Suprapubic skin (tissue), 4 donors: ENCODE results near the gene PCGF3. TPM values are rescaled to one million over a fixed set of nuclear protein-coding genes. Genes with fewer than 3 reads are reported as not detected.
A peak's percentile ranks its signal among the peaks of the same experiment; 100 is the strongest.

Experiments used
- DNase-seq, 2 donors: peaks; one replicate each; pipeline ENCODE4 v3.0.0-alpha.2; 2019; ENCODE audit warnings: low spot score in 2 of 2
- H3K27ac ChIP-seq: fragments of 200-600 bp; sonication (generic); one replicate; pipeline ENCODE4 v1.5.1; 2019
- H3K27me3 ChIP-seq: fragments of 200-600 bp; sonication (generic); one replicate; pipeline ENCODE4 v1.5.1; 2019
- H3K36me3 ChIP-seq: fragments of 200-600 bp; sonication (generic); one replicate; pipeline ENCODE4 v1.5.1; 2019
- H3K4me1 ChIP-seq: fragments of 200-600 bp; sonication (generic); one replicate; pipeline ENCODE4 v1.5.1; 2019
- H3K4me3 ChIP-seq: fragments of 200-600 bp; sonication (generic); one replicate; pipeline ENCODE4 v1.5.1; 2019; ENCODE audit warnings: mild to moderate bottlenecking
- H3K9me3 ChIP-seq: fragments of 200-600 bp; sonication (generic); one replicate; pipeline ENCODE4 v1.5.1; 2019
- EP300 ChIP-seq: sonication (generic); formaldehyde crosslinking; IDR thresholded peaks from one replicate; pipeline ENCODE4 v1.6.1; 2017; ENCODE audit warnings: antibody characterized with exemption
- POLR2A ChIP-seq, 2 donors: fragments of 450-650 bp; IDR thresholded peaks; one replicate each; pipeline ENCODE4 v1.6.1; 2017; ENCODE audit warnings: antibody characterized with exemption in 2 of 2, mild to moderate bottlenecking in 2 of 2, moderate library complexity in 2 of 2
- POLR2AphosphoS5 ChIP-seq, 3 donors: sonication (generic); formaldehyde crosslinking; IDR thresholded peaks; one replicate each; pipeline ENCODE4 v1.6.1; 2017; ENCODE audit warnings: antibody characterized with exemption in 3 of 3
- WGBS: methylation state at CpG from one replicate; pipeline ENCODE4 v1.1.5; 2018; 5-methylcytosine and 5-hydroxymethylcytosine counted together
- total RNA-seq, 4 donors: library from RNA; depleted of rRNA; stranded (reverse); fragments of >200 nt; gene quantifications; one replicate each; pipeline ENCODE4 v1.1.0, GENCODE V29; 2016
- TF ChIP-seq, protein P1 (sequence below), 2 donors: fragments of 200-600 bp in 1 of 2; fragments of 450-650 bp in 1 of 2; sonication (generic) in 1 of 2; IDR thresholded peaks; one replicate each; pipeline ENCODE4 v1.5.1; 2016 to 2019; ENCODE audit warnings: antibody characterized with exemption in 2 of 2, mild to moderate bottlenecking in 1 of 2, moderate library complexity in 1 of 2

PCGF3 gene
- total RNA-seq, 4 donors from 2014 or later: 59.7 to 152 (median 71.2) TPM

DNA sequence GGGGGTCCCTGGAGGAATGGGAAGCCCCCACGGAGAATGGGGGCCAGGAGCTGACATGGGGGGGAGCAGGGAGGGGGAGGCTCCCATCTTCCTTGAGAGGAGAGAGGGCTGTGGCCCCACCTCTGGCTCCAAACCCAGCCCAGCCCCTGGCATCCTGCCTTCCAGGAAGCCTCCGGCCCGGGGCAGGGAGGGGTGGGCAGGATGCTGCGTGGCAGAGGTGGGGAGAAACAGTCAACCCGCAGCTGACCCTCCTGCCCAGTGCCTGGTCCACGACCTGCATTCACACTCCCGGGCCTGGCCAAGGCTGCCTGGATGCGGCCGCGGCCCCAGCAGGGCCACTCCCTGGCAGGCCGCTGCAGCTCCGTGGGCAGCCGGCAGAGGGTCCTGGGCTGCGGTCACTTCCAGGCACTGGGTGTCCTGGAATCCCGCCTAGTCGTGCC is 81.2 kb downstream of the PCGF3 start:
- Histone ChIP-seq H3K27ac (peak overlapping the region; percentile 57), H3K4me1 (peaks cover 52% of the 10 kb centered on the region), H3K9me3 (no peaks in the 10 kb centered on the region), H3K36me3 (no peaks in the 10 kb centered on the region), H3K4me3 (peak overlapping the region; percentile 41), H3K27me3 (peaks cover 59% of the 10 kb centered on the region)
- TF ChIP-seq, protein P1, sequence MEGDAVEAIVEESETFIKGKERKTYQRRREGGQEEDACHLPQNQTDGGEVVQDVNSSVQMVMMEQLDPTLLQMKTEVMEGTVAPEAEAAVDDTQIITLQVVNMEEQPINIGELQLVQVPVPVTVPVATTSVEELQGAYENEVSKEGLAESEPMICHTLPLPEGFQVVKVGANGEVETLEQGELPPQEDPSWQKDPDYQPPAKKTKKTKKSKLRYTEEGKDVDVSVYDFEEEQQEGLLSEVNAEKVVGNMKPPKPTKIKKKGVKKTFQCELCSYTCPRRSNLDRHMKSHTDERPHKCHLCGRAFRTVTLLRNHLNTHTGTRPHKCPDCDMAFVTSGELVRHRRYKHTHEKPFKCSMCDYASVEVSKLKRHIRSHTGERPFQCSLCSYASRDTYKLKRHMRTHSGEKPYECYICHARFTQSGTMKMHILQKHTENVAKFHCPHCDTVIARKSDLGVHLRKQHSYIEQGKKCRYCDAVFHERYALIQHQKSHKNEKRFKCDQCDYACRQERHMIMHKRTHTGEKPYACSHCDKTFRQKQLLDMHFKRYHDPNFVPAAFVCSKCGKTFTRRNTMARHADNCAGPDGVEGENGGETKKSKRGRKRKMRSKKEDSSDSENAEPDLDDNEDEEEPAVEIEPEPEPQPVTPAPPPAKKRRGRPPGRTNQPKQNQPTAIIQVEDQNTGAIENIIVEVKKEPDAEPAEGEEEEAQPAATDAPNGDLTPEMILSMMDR (IDR thresholded peaks at IDR 0.05): peak in 1 of 2 donors; percentile 12
- no peak for TF ChIP-seq POLR2AphosphoS5 (IDR thresholded peaks at IDR 0.05)
- peak in 1 of 2 donors; percentile 65 for DNase-seq
- no CpG with 5 or more reads among the region's 16 CpGs for WGBS

DNA sequence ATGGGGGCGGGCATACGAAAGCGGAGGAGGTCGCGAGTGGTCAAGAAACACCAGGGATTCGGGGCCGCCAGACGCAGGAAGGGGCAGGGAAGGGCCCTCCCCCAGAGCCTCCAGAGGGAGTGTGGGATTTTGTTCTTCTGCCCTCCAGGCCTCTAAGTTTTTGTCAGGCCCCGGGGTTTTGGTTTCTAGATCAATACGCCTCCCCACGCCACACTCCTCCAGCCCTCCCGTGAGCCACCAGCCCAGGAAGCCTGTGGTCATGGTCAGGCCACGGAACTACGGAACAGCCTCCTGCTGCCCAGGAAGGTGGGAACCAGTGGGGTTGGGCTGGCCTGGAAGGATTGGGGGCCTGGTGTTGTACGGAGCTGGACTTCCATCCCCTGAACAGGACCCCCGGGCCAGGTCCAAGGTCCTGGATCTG is 81.9 kb downstream of the PCGF3 start:
- Histone ChIP-seq H3K27me3 (peaks cover 66% of the 10 kb centered on the region), H3K9me3 (no peaks in the 10 kb centered on the region), H3K4me1 (peaks cover 53% of the 10 kb centered on the region), H3K36me3 (no peaks in the 10 kb centered on the region), H3K4me3 (no peak overlapping the region), H3K27ac (no peak overlapping the region)
- WGBS: 73% methylated on average over 11 of the region's 16 CpGs
- TF ChIP-seq POLR2AphosphoS5 (IDR thresholded peaks at IDR 0.05): no peak
- no peak for TF ChIP-seq EP300
- TF ChIP-seq, protein P1 (IDR thresholded peaks at IDR 0.05): no peak
- TF ChIP-seq POLR2A (IDR thresholded peaks at IDR 0.05): no peak
- no peak for DNase-seq

DNA sequence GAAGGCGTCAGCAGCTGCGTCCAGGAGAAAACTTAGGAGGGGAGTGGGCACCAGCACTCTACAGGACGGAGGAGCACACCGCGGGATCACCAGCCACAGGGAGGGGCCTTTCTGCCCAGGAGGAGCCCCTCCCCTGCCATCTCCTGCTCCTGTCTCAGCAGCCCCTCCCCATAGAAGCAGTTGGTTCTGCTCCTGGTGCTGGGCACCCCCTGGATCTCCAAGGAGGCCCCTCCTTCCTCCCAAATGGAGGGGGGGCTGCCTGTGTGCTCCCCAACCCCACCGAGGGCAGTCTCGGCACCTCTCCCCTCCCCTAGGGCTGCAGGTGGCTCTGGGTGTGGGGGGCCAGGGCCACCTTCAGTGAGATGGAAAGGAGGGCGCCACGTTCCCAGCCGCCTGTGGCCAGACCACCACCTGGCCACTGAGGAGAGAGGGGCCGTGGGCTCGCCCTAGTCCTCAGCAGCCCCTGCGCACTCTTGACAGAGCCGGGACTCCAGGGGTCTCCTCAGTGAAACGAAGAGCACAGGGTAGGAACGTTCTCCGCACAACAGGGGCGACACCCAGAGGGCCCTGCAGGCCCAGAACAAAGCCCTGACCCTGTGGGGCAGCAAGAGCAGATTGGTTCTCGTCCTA is 82.5 kb downstream of the PCGF3 start:
- Histone ChIP-seq H3K4me3 (no peak overlapping the region), H3K27ac (no peak overlapping the region), H3K27me3 (peaks cover 72% of the 10 kb centered on the region), H3K4me1 (peaks cover 54% of the 10 kb centered on the region), H3K36me3 (no peaks in the 10 kb centered on the region), H3K9me3 (no peaks in the 10 kb centered on the region)
- 88% methylated on average over 8 of the region's 19 CpGs for WGBS
- TF ChIP-seq EP300 (no peak), POLR2AphosphoS5 (IDR thresholded peaks at IDR 0.05) (no peak), POLR2A (IDR thresholded peaks at IDR 0.05) (no peak)
- TF ChIP-seq, protein P1 (IDR thresholded peaks at IDR 0.05): no peak
- no peak for DNase-seq

DNA sequence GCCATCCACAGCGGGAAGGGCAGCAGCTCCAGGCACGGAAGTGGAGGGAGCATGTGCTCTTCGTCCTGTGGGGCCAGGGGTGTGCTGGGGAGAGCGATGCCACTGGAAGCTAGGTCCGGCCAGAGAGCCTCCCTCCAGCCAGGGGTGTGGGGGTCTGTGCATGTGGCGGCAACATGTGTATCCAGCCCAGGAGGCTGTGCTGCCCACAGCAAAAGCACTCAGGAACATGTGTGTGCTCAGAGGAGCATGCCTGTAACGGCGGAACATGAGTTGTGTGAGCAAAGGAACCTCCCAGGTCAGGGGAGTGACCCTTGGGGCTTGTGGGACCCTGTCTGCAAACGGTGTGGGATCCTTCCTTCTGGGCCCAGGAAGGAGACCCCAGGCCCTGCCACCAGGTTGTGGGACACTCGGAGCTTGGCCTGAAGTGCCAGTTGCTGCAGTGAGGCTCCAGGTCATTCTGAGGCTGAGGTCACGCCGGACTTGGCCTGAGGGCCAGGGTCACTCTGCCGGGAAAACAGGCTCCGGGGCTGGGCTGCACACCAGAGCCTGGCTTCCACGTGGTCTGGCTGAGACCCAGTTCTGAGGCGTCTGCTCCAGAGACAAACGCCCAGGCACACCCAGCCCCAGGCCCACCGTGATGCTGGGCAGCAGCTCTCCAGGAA is 83.1 kb downstream of the PCGF3 start:
- DNase-seq: no peak
- Histone ChIP-seq H3K9me3 (no peaks in the 10 kb centered on the region), H3K27me3 (peaks cover 78% of the 10 kb centered on the region), H3K36me3 (no peaks in the 10 kb centered on the region), H3K27ac (no peak overlapping the region), H3K4me1 (peaks cover 56% of the 10 kb centered on the region), H3K4me3 (no peak overlapping the region)
- WGBS: 38% methylated on average over 8 of the region's 18 CpGs
- TF ChIP-seq, protein P1 (IDR thresholded peaks at IDR 0.05): no peak
- no peak for TF ChIP-seq POLR2A (IDR thresholded peaks at IDR 0.05)
- no peak for TF ChIP-seq EP300
- TF ChIP-seq POLR2AphosphoS5 (IDR thresholded peaks at IDR 0.05): no peak

DNA sequence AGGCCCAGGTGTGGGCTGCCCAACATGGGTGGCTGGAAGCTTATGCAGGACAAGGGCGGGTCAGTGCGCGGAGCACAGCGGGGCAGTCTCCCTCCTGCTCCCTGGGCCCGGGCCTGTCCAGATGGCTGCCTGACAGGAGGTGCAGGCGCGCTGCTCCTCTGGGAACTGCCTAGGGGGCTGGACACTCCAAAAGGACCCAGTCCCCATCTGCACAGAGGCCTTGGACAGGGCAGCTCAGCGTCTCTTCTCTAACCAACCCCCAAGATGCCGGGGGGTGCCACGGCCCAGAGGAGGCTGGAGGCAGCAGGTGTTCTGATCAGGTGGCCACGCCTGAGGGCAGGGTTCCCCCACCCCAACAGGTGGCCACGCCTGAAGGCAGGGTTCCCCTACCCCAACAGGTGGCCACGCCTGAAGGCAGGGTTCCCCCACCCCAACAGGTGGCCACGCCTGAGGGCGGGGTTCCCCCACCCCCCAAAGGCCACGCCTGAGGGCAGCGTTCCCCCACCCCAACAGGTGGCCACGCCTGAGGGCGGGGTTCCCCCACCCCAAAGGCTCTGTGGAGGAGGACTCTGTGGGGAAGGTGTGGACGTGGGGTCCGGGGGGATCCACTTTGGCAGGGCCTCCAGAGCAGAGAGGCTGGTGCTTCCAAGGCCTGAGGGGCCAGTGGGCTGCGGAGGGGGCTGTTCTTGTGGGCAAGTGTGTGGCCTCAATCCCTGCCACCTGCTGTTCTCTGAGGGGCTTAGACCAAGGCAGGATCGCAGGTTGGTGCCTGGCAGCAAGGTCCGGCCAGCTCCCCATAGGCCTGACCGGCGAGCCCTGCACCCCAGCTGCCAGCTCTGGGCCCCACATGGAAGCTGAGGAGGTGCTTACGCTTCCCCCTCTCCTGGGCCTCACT is 84.2 kb downstream of the PCGF3 start:
- H3K36me3 ChIP-seq: no peaks in the 10 kb centered on the region
- DNase-seq: no peak
- H3K27me3 ChIP-seq: peaks cover 82% of the 10 kb centered on the region
- H3K9me3 ChIP-seq: no peaks in the 10 kb centered on the region
- 56% methylated on average over 5 of the region's 27 CpGs for WGBS
- H3K4me3 ChIP-seq: no peak overlapping the region
- H3K4me1 ChIP-seq: peaks cover 63% of the 10 kb centered on the region
- TF ChIP-seq POLR2A (IDR thresholded peaks at IDR 0.05) (no peak), EP300 (no peak), POLR2AphosphoS5 (IDR thresholded peaks at IDR 0.05) (no peak)
- TF ChIP-seq, protein P1 (IDR thresholded peaks at IDR 0.05): no peak
- H3K27ac ChIP-seq: no peak overlapping the region
